Endothelial cell of umbilical vein (primary cell): ENCODE measurements around the gene ADARB1. TPM values are rescaled to one million over a fixed set of nuclear protein-coding genes. Genes with fewer than 3 reads are reported as not detected.

Source experiments
- BruUV-seq: library from RNA; stranded (reverse); fragments of 400-500 nt; replicated peaks from 2 replicates; lab custom pipeline; 2021; lab: Mats Ljungman, UMichigan
- CTCF ChIA-PET: fragments of 300-600, 350-600 bp; sonication (Branson Sonifier 250); formaldehyde crosslinking; loops from one replicate; lab custom pipeline; 2021; ENCODE audit warnings: antibody characterized with exemption, inconsistent platforms; lab: Charles Lee
- POLR2A ChIA-PET: fragments of 300-600, 350-600 bp; sonication (Branson Sonifier 250); formaldehyde crosslinking; loops from one replicate; lab custom pipeline; 2021; ENCODE audit warnings: antibody characterized with exemption, inconsistent platforms; lab: Charles Lee
- DNase-seq: peaks from one replicate; pipeline ENCODE4 v3.0.0-alpha.2; 2011; ENCODE audit warnings: low read depth, low spot score
- FAIRE-seq: peaks from 2 replicates; lab custom pipeline; 2011; peaks lifted over from hg19 to GRCh38; lab: Jason Lieb, UNC
- H2AFZ ChIP-seq: 2 replicates; pipeline ENCODE4 v1.6.0; 2012; ENCODE audit warnings: low read depth, low read length, control low read depth, inconsistent platforms
- H3K27ac ChIP-seq: 2 replicates; pipeline ENCODE4 v1.5.1; 2011; ENCODE audit warnings: low read depth, mild to moderate bottlenecking, control low read depth, low read length, moderate library complexity; ENCODE audit not compliant: insufficient read depth
- H3K27me3 ChIP-seq, 2 experiments: 2 replicates each; pipeline versions ENCODE4 v1.6.0 to v1.6.1; 2011; ENCODE audit warnings: low read length in 2 of 2, mixed read lengths in 1 of 2; ENCODE audit not compliant: control insufficient read depth in 2 of 2, insufficient read depth in 2 of 2
- H3K36me3 ChIP-seq, 2 experiments: 2 replicates in 1 of 2; 3 replicates in 1 of 2; pipeline ENCODE4 v1.5.1; 2011; ENCODE audit warnings: low read length in 2 of 2, mild to moderate bottlenecking in 1 of 2, moderate library complexity in 1 of 2; ENCODE audit not compliant: control insufficient read depth in 2 of 2, insufficient read depth in 2 of 2; ENCODE audit errors: extremely low read depth in 1 of 2
- H3K4me1 ChIP-seq: 3 replicates; pipeline ENCODE4 v1.5.1; 2011; ENCODE audit warnings: mild to moderate bottlenecking, low read length; ENCODE audit not compliant: control insufficient read depth, insufficient read depth; ENCODE audit errors: extremely low read depth
- H3K4me2 ChIP-seq: 2 replicates; pipeline ENCODE4 v1.6.1; 2011; ENCODE audit warnings: low read length, control low read depth, mixed read lengths; ENCODE audit not compliant: insufficient read depth
- H3K4me3 ChIP-seq, 3 experiments: fragments of 200-600 bp in 1 of 3; sonication (generic), shearing (Covaris generic) in 1 of 3; replicated peaks in 1 of 3; 2 replicates each; pipeline ENCODE4 v1.5.1; 2011 to 2016; ENCODE audit warnings: control low read depth in 3 of 3, low read length in 3 of 3, mild to moderate bottlenecking in 2 of 3, inconsistent platforms in 1 of 3, low read depth in 1 of 3, moderate library complexity in 1 of 3; ENCODE audit not compliant: insufficient read depth in 1 of 3
- H3K79me2 ChIP-seq: 2 replicates; pipeline ENCODE4 v1.6.0; 2012; ENCODE audit warnings: low read length, inconsistent platforms; ENCODE audit not compliant: control insufficient read depth, insufficient read depth
- H3K9ac ChIP-seq: replicated peaks from 2 replicates; pipeline ENCODE3; 2011; ENCODE audit warnings: low read length, control low read depth; ENCODE audit not compliant: insufficient read depth; ENCODE audit errors: extremely low read depth
- H3K9me1 ChIP-seq: replicated peaks from 3 replicates; pipeline ENCODE4 v1.6.0; 2011; ENCODE audit warnings: mild to moderate bottlenecking, low read length; ENCODE audit not compliant: control insufficient read depth, insufficient read depth; ENCODE audit errors: extremely low read depth
- H3K9me3 ChIP-seq: replicated peaks from 2 replicates; pipeline ENCODE4 v1.5.1; 2012; ENCODE audit warnings: low read length, inconsistent platforms; ENCODE audit not compliant: control insufficient read depth, insufficient read depth
- H4K20me1 ChIP-seq: replicated peaks from 2 replicates; pipeline ENCODE3; 2011; ENCODE audit warnings: mild to moderate bottlenecking, low read length; ENCODE audit not compliant: control insufficient read depth, insufficient read depth; ENCODE audit errors: extremely low read depth
- EZH2 ChIP-seq: IDR thresholded peaks from 2 replicates; pipeline ENCODE4 v1.6.1; 2012; ENCODE audit warnings: borderline replicate concordance, low read depth, mild to moderate bottlenecking, moderate library complexity, low read length, inconsistent platforms; ENCODE audit not compliant: severe bottlenecking
- FOS ChIP-seq: IDR thresholded peaks from 2 replicates; pipeline ENCODE4 v1.6.1; 2011; ENCODE audit warnings: mild to moderate bottlenecking, low read length, moderate library complexity, borderline replicate concordance; ENCODE audit not compliant: insufficient read depth
- GATA2 ChIP-seq: IDR thresholded peaks from 2 replicates; pipeline ENCODE4 v1.7.0; 2011; ENCODE audit warnings: low read depth, mild to moderate bottlenecking, moderate library complexity, mixed read lengths, low read length; ENCODE audit not compliant: insufficient read length, insufficient read depth
- JUN ChIP-seq: IDR thresholded peaks from 2 replicates; pipeline ENCODE4 v1.6.1; 2011; ENCODE audit warnings: borderline replicate concordance, low read depth; ENCODE audit not compliant: insufficient read length, insufficient read depth
- MYC ChIP-seq: IDR thresholded peaks from one replicate; pipeline ENCODE4 v1.6.1; 2011; ENCODE audit warnings: mild to moderate bottlenecking, low read depth, low read length
- POLR2A ChIP-seq: IDR thresholded peaks from 2 replicates; pipeline ENCODE4 v1.6.1; 2012; ENCODE audit warnings: low read depth, mild to moderate bottlenecking, control low read depth, low read length
- POLR2AphosphoS5 ChIP-seq: IDR thresholded peaks from 2 replicates; pipeline ENCODE4 v1.6.1; 2012; ENCODE audit warnings: low read depth, mild to moderate bottlenecking, control low read depth, low read length, moderate library complexity; ENCODE audit not compliant: insufficient read depth
- dilution Hi-C: fragments of 300-500 bp; cut with MboI; formaldehyde crosslinking; loops from one replicate; pipeline ENCODE4 v1.15.0; 2019; ENCODE audit warnings: low sequenced_read_pairs; ENCODE audit not compliant: extremely low pct_ligation_motif_present
- intact Hi-C: fragments of 100-400 bp; cut with micrococcal nuclease; formaldehyde crosslinking; loops from one replicate; pipeline ENCODE4 v1.10.0; 2022
- polyA plus RNA-seq, 4 experiments: library from polyadenylated mRNA; depleted of rRNA in 3 of 4; stranded (reverse) in 3 of 4; unstranded in 1 of 4; fragments of >200 nt; gene quantifications; 2 replicates each; pipeline versions ENCODE4 v1.2.1 to v1.2.3, GENCODE V29; 2011 to 2012; ENCODE audit warnings: missing spikeins in 1 of 4
- total RNA-seq: library from RNA; stranded (reverse); gene quantifications from 2 replicates; pipeline ENCODE4 v1.2.3, GENCODE V29; 2021
- TF ChIP-seq, protein P1 (sequence below): IDR thresholded peaks from 2 replicates; pipeline ENCODE4 v1.6.1; 2011; ENCODE audit not compliant: insufficient read depth, insufficient read length
- TF ChIP-seq, protein P2 (sequence below), 2 donors: IDR thresholded peaks; 1 replicate in 1 of 2; 2 replicates in 1 of 2; pipeline ENCODE4 v1.5.1; 2011; ENCODE audit warnings: low read length in 2 of 2, mild to moderate bottlenecking in 2 of 2, moderate library complexity in 2 of 2, control low read depth in 1 of 2, inconsistent platforms in 1 of 2, low read depth in 1 of 2; ENCODE audit not compliant: insufficient read depth in 1 of 2; ENCODE audit errors: extremely low read depth in 1 of 2

ADARB1 gene
- total and polyA plus RNA-seq, 2 donors (not counting 3 experiments of a cell fraction or from before 2014, with no cell fraction given): 32.5 to 54.3 TPM

DNA sequence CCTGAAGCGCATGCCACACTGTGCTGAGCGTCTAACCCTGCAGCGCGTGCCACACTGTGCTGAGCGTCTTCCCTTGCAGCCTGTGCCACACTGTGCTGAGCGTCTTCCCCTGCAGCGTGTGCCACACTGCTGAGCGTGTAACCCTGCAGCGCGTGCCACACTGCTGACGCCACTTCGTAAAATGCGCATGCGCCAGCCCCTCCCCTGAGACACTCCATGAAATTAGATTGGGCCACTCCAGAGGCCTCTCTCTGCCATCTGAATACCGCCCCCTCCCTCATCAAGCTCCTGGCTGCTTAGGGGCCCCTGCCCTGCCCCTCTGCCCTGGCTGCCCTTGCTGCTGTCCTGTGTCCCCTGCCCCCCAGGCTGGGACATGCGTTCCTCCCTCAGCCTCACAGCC, 128.5 kb downstream of the ADARB1 start:
- no peak for DNase-seq
- Histone ChIP-seq H2AFZ (no peak overlapping the region), H3K4me2 (no peak overlapping the region), H3K9me1 (no peaks in the 10 kb centered on the region), H3K79me2 (no peaks in the 10 kb centered on the region), H3K4me3 (no peak overlapping the region), H3K9ac (no peak overlapping the region), H3K4me1 (peaks cover 3% of the 10 kb centered on the region), H3K27me3 (no peaks in the 10 kb centered on the region), H3K36me3 (peaks cover 3 to 5% of the 10 kb centered on the region in 2 experiments), H3K9me3 (no peaks in the 10 kb centered on the region), H4K20me1 (no peaks in the 10 kb centered on the region), H3K27ac (no peak overlapping the region)
- no TSS peak for BruUV-seq
- ChIA-PET POLR2A (no interaction called here), CTCF (no interaction called here)
- TF ChIP-seq, protein P1, sequence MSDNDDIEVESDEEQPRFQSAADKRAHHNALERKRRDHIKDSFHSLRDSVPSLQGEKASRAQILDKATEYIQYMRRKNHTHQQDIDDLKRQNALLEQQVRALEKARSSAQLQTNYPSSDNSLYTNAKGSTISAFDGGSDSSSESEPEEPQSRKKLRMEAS: no peak
- no peak for TF ChIP-seq EZH2
- TF ChIP-seq FOS: no peak
- TF ChIP-seq JUN: no peak
- TF ChIP-seq, protein P2, sequence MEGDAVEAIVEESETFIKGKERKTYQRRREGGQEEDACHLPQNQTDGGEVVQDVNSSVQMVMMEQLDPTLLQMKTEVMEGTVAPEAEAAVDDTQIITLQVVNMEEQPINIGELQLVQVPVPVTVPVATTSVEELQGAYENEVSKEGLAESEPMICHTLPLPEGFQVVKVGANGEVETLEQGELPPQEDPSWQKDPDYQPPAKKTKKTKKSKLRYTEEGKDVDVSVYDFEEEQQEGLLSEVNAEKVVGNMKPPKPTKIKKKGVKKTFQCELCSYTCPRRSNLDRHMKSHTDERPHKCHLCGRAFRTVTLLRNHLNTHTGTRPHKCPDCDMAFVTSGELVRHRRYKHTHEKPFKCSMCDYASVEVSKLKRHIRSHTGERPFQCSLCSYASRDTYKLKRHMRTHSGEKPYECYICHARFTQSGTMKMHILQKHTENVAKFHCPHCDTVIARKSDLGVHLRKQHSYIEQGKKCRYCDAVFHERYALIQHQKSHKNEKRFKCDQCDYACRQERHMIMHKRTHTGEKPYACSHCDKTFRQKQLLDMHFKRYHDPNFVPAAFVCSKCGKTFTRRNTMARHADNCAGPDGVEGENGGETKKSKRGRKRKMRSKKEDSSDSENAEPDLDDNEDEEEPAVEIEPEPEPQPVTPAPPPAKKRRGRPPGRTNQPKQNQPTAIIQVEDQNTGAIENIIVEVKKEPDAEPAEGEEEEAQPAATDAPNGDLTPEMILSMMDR (IDR thresholded peaks at IDR 0.05; ENCODE audit: extremely low read depth in 1 of 2, insufficient read depth in 1 of 2, low read depth in 1 of 2, low read length in 2 of 2): no peak
- no peak for TF ChIP-seq POLR2AphosphoS5
- no peak for TF ChIP-seq GATA2
- TF ChIP-seq MYC: no peak
- no peak for TF ChIP-seq POLR2A
- intact Hi-C loops: no loop called here
- dilution Hi-C loops: no loop called here
- FAIRE-seq: no peak
